HS-5 (cell line): ENCODE results near the gene ZNG1F.
"Not testable (repeated sequence)": the region's sequence is repeated elsewhere in the genome, so short reads cannot be mapped to it uniquely, and the experiment has no call there.

Experiments
- DNase-seq: peaks from one replicate; pipeline ENCODE4 v3.0.0-alpha.2; 2012; ENCODE audit warnings: low read depth

Gene ZNG1F

GRCh38 chr9:41086215-41086614 is 102.9 kb downstream of the ZNG1F start:
- DNase-seq = not testable (repeated sequence)

- DNase-seq = not testable (repeated sequence)
Measured at GRCh38 chr9:41082358-41082757, 106.8 kb downstream of the ZNG1F start.
